GM23338 (cell line): ENCODE measurements around the gene TPM1. TPM values are rescaled to one million over a fixed set of nuclear protein-coding genes. Genes with fewer than 3 reads are reported as not detected.

ENCODE experiments used
- ATAC-seq: fragments of 200-7000 bp; cut with Tn5 transposase; 3 replicates; pipeline ENCODE4 v1.9.1; 2020
- DNase-seq: peaks from one replicate; pipeline ENCODE4 v3.0.0-alpha.2; 2015; ENCODE audit warnings: low spot score
- H2AFZ ChIP-seq: fragments of 200-600 bp; sonication (generic); 2 replicates; pipeline ENCODE4 v1.8.0; 2016; ENCODE audit warnings: antibody characterized with exemption, mild to moderate bottlenecking, moderate library complexity
- H3F3A ChIP-seq: fragments of 200-600 bp; sonication (generic); replicated peaks from 2 replicates; pipeline ENCODE4 v1.8.0; 2017; ENCODE audit warnings: antibody characterized with exemption, mixed run types, low read depth
- H3K27ac ChIP-seq: fragments of 200-600 bp; sonication (generic); 2 replicates; pipeline ENCODE4 v1.6.1; 2016; ENCODE audit warnings: low read depth
- H3K27me3 ChIP-seq: fragments of 200-600 bp; sonication (generic); 2 replicates; pipeline ENCODE4 v1.8.0; 2016; ENCODE audit warnings: mild to moderate bottlenecking, mixed run types, moderate library complexity; ENCODE audit not compliant: insufficient read depth
- H3K36me3 ChIP-seq: fragments of 200-600 bp; sonication (generic); 2 replicates; pipeline ENCODE4 v1.8.0; 2016; ENCODE audit warnings: mild to moderate bottlenecking; ENCODE audit not compliant: insufficient read depth
- H3K4me1 ChIP-seq: fragments of 200-600 bp; sonication (generic); 2 replicates; pipeline ENCODE4 v1.8.0; 2016; ENCODE audit warnings: mild to moderate bottlenecking, moderate library complexity; ENCODE audit not compliant: insufficient read depth
- H3K4me2 ChIP-seq: fragments of 200-600 bp; sonication (generic); 2 replicates; pipeline ENCODE4 v1.7.1; 2017; ENCODE audit warnings: mixed run types
- H3K4me3 ChIP-seq: fragments of 200-600 bp; sonication (generic); 2 replicates; pipeline ENCODE4 v1.6.1; 2016; ENCODE audit warnings: mixed run types
- H3K79me2 ChIP-seq: fragments of 200-600 bp; sonication (generic); replicated peaks from 2 replicates; pipeline ENCODE4 v1.8.0; 2017; ENCODE audit warnings: mild to moderate bottlenecking; ENCODE audit not compliant: insufficient read depth
- H3K9me2 ChIP-seq: fragments of 200-600 bp; sonication (generic); 2 replicates; pipeline ENCODE4 v1.8.0; 2017; ENCODE audit not compliant: insufficient read depth
- H4K20me1 ChIP-seq: fragments of 200-600 bp; sonication (generic); replicated peaks from 2 replicates; pipeline ENCODE4 v1.8.0; 2017; ENCODE audit warnings: mild to moderate bottlenecking; ENCODE audit not compliant: insufficient read depth
- H3K27ac Mint-ChIP-seq: 2 replicates; pipeline ENCODE4 v1.8.0; 2020; ENCODE audit warnings: inconsistent platforms, mild to moderate bottlenecking, moderate library complexity, mixed read lengths
- H3K27me3 Mint-ChIP-seq: 3 replicates; pipeline ENCODE4 v1.8.0; 2022; ENCODE audit warnings: low read depth, mild to moderate bottlenecking, moderate library complexity, mixed read lengths, inconsistent platforms; ENCODE audit not compliant: insufficient read depth, poor library complexity
- H3K36me3 Mint-ChIP-seq: 3 replicates; pipeline ENCODE4 v1.8.0; 2021; ENCODE audit warnings: low read depth, mild to moderate bottlenecking, inconsistent platforms, moderate library complexity, mixed read lengths
- H3K4me1 Mint-ChIP-seq: 3 replicates; pipeline ENCODE4 v1.8.0; 2020; ENCODE audit warnings: mild to moderate bottlenecking, inconsistent platforms, mixed read lengths
- H3K4me3 Mint-ChIP-seq: 3 replicates; pipeline ENCODE4 v1.8.0; 2021; ENCODE audit warnings: moderate library complexity, mild to moderate bottlenecking, inconsistent platforms, mixed read lengths
- H3K9me3 Mint-ChIP-seq: 3 replicates; pipeline ENCODE4 v1.8.0; 2020; ENCODE audit warnings: moderate library complexity, mild to moderate bottlenecking, inconsistent platforms, mixed read lengths
- CREB1 ChIP-seq: fragments of 250-450 bp; sonication (Bioruptor Pico); IDR thresholded peaks from 2 replicates; pipeline ENCODE4 v1.5.0; 2020; ENCODE audit warnings: low read depth, mild to moderate bottlenecking, moderate library complexity
- EZH2 ChIP-seq: fragments of 200-600 bp; sonication (generic); IDR thresholded peaks from one replicate; pipeline ENCODE4 v1.8.0; 2017; ENCODE audit warnings: antibody characterized with exemption, mild to moderate bottlenecking, low read depth; ENCODE audit not compliant: unreplicated experiment
- EZH2phosphoT487 ChIP-seq: fragments of 200-600 bp; sonication (generic); IDR thresholded peaks from one replicate; pipeline ENCODE4 v1.8.1; 2018; ENCODE audit warnings: antibody characterized with exemption; ENCODE audit not compliant: unreplicated experiment
- JUNB ChIP-seq: IDR thresholded peaks from one replicate; pipeline ENCODE4 v1.6.1; 2016; ENCODE audit warnings: antibody characterized with exemption; ENCODE audit not compliant: unreplicated experiment
- POLR2AphosphoS5 ChIP-seq: IDR thresholded peaks from 2 replicates; pipeline ENCODE4 v1.6.1; 2016; ENCODE audit warnings: antibody characterized with exemption, low read depth
- STAT1 ChIP-seq: IDR thresholded peaks from one replicate; pipeline ENCODE4 v1.6.1; 2016; ENCODE audit warnings: antibody characterized with exemption; ENCODE audit not compliant: unreplicated experiment
- ZNF114 ChIP-seq: fragments of 250-450 bp; sonication (Bioruptor Pico); IDR thresholded peaks from 2 replicates; pipeline ENCODE4 v1.5.0; 2020; ENCODE audit warnings: mild to moderate bottlenecking, moderate library complexity
- ZNF331 ChIP-seq: fragments of 250-450 bp; sonication (Bioruptor Pico); IDR thresholded peaks from 2 replicates; pipeline ENCODE4 v1.5.0; 2020; ENCODE audit warnings: low read depth, mild to moderate bottlenecking, moderate library complexity
- polyA plus RNA-seq: library from polyadenylated mRNA; unstranded; fragments of >200 nt; fragmentation: Nextera tagmentation; extraction: Ambion mirVana; gene quantifications from 2 replicates; pipeline ENCODE4 v1.2.1, GENCODE V29; 2016
- total RNA-seq: library from RNA; depleted of rRNA; stranded (reverse); fragments of >200 nt; shearing (Covaris generic); gene quantifications from 2 replicates; pipeline ENCODE4 v1.2.3, GENCODE V29; 2014
- TF ChIP-seq, protein P1 (sequence below), 2 experiments: fragments of 200-600 bp in 1 of 2; sonication (generic) in 1 of 2; conservative IDR thresholded peaks; 2 replicates each; pipeline versions ENCODE4 v1.5.1 to v1.6.1; 2016 to 2017; ENCODE audit warnings: antibody characterized with exemption in 2 of 2, low read depth in 2 of 2, mild to moderate bottlenecking in 2 of 2, moderate library complexity in 1 of 2
- TF ChIP-seq, protein P2 (sequence below): IDR thresholded peaks from 2 replicates; pipeline ENCODE4 v1.6.1; 2016; ENCODE audit warnings: antibody characterized with exemption
- TF ChIP-seq, protein P3 (sequence below): IDR thresholded peaks from one replicate; pipeline ENCODE4 v1.6.1; 2018; ENCODE audit warnings: antibody characterized with exemption; ENCODE audit not compliant: unreplicated experiment

The TPM1 gene
- total and polyA plus RNA-seq, 2 experiments from 2014 or later: 449 to 913 TPM

DNA sequence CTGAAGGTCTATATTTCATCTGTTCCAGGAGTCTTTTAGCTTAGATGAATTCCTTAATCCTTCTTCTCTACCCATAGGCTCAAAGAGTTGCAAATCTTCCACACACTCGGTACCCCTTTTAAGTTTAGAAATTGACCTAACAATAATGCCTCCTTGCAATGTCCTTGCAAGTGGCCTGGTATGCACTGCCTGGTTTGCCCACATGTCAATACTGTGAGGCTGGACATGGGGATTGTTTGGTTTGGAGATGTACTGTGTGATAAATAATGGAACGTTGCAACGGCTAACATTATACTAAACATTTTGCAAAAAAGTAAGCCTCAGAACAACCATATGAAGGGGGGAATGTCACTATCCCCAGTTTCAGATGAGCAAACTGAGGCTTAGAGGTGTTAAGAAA lies 22.4 kb upstream of the TPM1 start:
- TF ChIP-seq STAT1: no peak
- TF ChIP-seq JUNB: no peak
- TF ChIP-seq, protein P1, sequence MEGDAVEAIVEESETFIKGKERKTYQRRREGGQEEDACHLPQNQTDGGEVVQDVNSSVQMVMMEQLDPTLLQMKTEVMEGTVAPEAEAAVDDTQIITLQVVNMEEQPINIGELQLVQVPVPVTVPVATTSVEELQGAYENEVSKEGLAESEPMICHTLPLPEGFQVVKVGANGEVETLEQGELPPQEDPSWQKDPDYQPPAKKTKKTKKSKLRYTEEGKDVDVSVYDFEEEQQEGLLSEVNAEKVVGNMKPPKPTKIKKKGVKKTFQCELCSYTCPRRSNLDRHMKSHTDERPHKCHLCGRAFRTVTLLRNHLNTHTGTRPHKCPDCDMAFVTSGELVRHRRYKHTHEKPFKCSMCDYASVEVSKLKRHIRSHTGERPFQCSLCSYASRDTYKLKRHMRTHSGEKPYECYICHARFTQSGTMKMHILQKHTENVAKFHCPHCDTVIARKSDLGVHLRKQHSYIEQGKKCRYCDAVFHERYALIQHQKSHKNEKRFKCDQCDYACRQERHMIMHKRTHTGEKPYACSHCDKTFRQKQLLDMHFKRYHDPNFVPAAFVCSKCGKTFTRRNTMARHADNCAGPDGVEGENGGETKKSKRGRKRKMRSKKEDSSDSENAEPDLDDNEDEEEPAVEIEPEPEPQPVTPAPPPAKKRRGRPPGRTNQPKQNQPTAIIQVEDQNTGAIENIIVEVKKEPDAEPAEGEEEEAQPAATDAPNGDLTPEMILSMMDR (conservative IDR thresholded peaks at IDR 0.05; ENCODE audit: low read depth in 2 of 2): no peak
- TF ChIP-seq, protein P2, sequence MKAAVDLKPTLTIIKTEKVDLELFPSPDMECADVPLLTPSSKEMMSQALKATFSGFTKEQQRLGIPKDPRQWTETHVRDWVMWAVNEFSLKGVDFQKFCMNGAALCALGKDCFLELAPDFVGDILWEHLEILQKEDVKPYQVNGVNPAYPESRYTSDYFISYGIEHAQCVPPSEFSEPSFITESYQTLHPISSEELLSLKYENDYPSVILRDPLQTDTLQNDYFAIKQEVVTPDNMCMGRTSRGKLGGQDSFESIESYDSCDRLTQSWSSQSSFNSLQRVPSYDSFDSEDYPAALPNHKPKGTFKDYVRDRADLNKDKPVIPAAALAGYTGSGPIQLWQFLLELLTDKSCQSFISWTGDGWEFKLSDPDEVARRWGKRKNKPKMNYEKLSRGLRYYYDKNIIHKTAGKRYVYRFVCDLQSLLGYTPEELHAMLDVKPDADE: no peak
- Mint-ChIP-seq H3K36me3 (no peaks in the 10 kb centered on the region), H3K27ac (no peak overlapping the region), H3K9me3 (no peaks in the 10 kb centered on the region), H3K27me3 (peaks cover 5% of the 10 kb centered on the region), H3K4me3 (no peak overlapping the region), H3K4me1 (peaks cover 10% of the 10 kb centered on the region)
- Histone ChIP-seq H3K9me2 (peaks cover 10% of the 10 kb centered on the region; the same call in 1 of the 2 replicates), H3K4me2 (peak overlapping the region; percentile 23), H3K4me1 (peaks cover 10% of the 10 kb centered on the region), H3K27me3 (no peaks in the 10 kb centered on the region), H3K27ac (no peak overlapping the region), H4K20me1 (no peaks in the 10 kb centered on the region), H3K79me2 (no peaks in the 10 kb centered on the region), H3K4me3 (no peak overlapping the region), H3F3A (no peaks in the 10 kb centered on the region), H2AFZ (peak overlapping the region; percentile 87; the same call in 1 of the 2 replicates), H3K36me3 (no peaks in the 10 kb centered on the region)
- no peak for DNase-seq
- no peak for ATAC-seq

DNA sequence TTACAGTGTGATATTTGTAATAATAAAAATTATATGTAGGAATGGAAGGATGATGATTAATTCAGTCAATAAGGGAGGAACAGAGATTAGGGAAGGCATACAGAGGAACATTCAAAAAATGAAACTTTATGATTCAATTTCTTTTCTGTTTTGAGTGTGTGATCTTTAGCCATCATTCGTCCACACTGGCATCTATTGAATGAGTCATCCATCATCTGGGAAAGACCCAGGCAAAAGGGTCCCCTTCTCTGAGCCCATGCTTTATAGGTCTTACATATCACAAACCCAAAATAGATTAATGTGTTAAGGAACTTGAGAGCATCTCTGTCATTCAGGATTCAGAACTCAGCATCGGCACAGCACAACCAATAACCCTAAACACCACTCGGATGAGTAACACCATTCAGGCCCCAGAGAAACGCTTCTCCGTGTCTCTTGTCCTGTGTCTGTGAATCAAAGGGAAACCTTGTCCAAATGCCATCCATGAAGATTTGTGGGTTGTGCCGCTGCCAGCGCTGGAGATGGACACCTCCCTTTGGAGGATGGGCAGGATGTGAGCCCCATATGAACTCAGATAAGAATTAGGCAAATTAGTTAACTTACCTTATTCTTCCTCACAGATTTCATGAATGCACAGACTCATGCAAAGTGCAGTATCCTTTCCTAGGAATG lies 21.7 kb upstream of the TPM1 start:
- Histone ChIP-seq H3K4me2 (peak overlapping the region; percentile 23; the same call in 1 of the 2 replicates), H3K4me3 (no peak overlapping the region)
- peaks cover 10% of the 10 kb centered on the region for H3K4me1 Mint-ChIP-seq
- TF ChIP-seq ZNF331 (CRISPR knock-in tag) (no peak), POLR2AphosphoS5 (no peak), EZH2 (no peak), ZNF114 (CRISPR knock-in tag) (no peak), EZH2phosphoT487 (no peak), CREB1 (no peak), STAT1 (no peak)
- TF ChIP-seq, protein P2: no peak
- TF ChIP-seq, protein P3, sequence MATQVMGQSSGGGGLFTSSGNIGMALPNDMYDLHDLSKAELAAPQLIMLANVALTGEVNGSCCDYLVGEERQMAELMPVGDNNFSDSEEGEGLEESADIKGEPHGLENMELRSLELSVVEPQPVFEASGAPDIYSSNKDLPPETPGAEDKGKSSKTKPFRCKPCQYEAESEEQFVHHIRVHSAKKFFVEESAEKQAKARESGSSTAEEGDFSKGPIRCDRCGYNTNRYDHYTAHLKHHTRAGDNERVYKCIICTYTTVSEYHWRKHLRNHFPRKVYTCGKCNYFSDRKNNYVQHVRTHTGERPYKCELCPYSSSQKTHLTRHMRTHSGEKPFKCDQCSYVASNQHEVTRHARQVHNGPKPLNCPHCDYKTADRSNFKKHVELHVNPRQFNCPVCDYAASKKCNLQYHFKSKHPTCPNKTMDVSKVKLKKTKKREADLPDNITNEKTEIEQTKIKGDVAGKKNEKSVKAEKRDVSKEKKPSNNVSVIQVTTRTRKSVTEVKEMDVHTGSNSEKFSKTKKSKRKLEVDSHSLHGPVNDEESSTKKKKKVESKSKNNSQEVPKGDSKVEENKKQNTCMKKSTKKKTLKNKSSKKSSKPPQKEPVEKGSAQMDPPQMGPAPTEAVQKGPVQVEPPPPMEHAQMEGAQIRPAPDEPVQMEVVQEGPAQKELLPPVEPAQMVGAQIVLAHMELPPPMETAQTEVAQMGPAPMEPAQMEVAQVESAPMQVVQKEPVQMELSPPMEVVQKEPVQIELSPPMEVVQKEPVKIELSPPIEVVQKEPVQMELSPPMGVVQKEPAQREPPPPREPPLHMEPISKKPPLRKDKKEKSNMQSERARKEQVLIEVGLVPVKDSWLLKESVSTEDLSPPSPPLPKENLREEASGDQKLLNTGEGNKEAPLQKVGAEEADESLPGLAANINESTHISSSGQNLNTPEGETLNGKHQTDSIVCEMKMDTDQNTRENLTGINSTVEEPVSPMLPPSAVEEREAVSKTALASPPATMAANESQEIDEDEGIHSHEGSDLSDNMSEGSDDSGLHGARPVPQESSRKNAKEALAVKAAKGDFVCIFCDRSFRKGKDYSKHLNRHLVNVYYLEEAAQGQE: no peak
- TF ChIP-seq, protein P1 (conservative IDR thresholded peaks at IDR 0.05; ENCODE audit: low read depth in 2 of 2): no peak

More for the DNA sequence above, 21.7 kb upstream of the TPM1 start:
- H4K20me1 ChIP-seq: no peaks in the 10 kb centered on the region
- no peaks in the 10 kb centered on the region for H3K9me3 Mint-ChIP-seq
- H3K4me3 Mint-ChIP-seq: no peak overlapping the region
- H3K36me3 ChIP-seq: no peaks in the 10 kb centered on the region
- ATAC-seq (no peak), DNase-seq (no peak)
- H3K27ac ChIP-seq: no peak overlapping the region
- H3K27me3 Mint-ChIP-seq: peaks cover 5% of the 10 kb centered on the region
- H3K36me3 Mint-ChIP-seq: no peaks in the 10 kb centered on the region
- H3K27ac Mint-ChIP-seq: no peak overlapping the region; the same call in 1 of the 2 replicates
- H3K79me2 ChIP-seq: no peaks in the 10 kb centered on the region
- peaks cover 10% of the 10 kb centered on the region for H3K4me1 ChIP-seq
- H3F3A ChIP-seq: no peaks in the 10 kb centered on the region
- H3K27me3 ChIP-seq: no peaks in the 10 kb centered on the region
- H3K9me2 ChIP-seq: peaks cover 8% of the 10 kb centered on the region; the same call in 1 of the 2 replicates
- H2AFZ ChIP-seq: no peak overlapping the region
